ENCODE results near the gene TOP2B.
A peak's percentile ranks its signal among the peaks of the same experiment; 100 is the strongest.

TOP2B gene

GRCh38 chr3:25554376-25554775 lies 110.3 kb downstream of the TOP2B start:
- DNase-seq = no peak

- no peak for DNase-seq
These were observed 112.5 kb downstream of the TOP2B start for GRCh38 chr3:25552251-25552650.

GRCh38 chr3:25548836-25549235 lies 115.9 kb downstream of the TOP2B start:
- no peak for DNase-seq

- peak; percentile 77 for DNase-seq
These were observed 116.6 kb downstream of the TOP2B start for GRCh38 chr3:25547943-25548674.

Measured in fibroblast of skin of scalp (primary cell).